ENCODE measurements around the gene MBLAC2.

Gene MBLAC2

DNA sequence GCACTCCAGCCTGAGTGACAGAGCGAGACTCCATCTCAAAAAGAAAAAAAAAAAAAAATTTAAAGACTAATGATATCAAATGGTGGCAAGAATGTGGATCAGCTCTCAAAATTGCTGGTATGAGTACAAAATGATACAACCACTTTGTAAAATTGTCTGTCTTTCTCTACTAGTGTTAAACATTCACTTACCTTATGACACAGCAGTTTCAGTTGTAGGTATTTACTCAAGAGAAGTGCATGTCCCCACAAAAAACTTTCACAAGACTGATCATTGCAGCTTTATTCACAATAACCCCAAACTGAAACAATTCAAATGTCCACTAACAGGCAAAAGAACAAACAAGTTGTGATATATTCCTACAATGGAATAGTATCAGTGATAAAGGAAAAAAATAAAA is 50.3 kb downstream of the MBLAC2 start:
- TF ChIP-seq GATA2 (IDR thresholded peaks at IDR 0.05; ENCODE audit: low read depth, low read length) = no peak

DNA sequence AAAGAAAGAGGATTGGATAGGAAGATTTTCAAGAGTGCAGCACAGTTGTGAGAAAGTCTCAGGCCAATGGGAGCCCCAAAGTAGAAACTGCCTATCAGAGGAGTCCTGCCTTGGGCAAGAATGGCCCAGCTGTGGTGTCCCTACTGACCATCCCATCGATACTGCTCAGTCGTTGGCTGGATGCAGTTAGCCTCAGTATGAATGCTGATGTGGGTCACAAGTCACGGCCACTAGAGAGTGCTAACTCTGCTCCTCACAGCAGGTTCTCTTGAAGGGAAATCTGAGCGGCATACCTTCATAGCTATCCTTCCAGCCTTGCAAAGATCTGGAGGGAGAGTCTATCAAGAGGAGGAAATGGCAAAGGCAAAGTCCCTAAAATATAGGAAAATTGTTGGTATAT is 53.4 kb downstream of the MBLAC2 start:
- TF ChIP-seq GATA3 (IDR thresholded peaks at IDR 0.05; ENCODE audit: low read depth, low read length) = no peak
- no peak for TF ChIP-seq GATA2 (IDR thresholded peaks at IDR 0.05; ENCODE audit: low read depth, low read length)

DNA sequence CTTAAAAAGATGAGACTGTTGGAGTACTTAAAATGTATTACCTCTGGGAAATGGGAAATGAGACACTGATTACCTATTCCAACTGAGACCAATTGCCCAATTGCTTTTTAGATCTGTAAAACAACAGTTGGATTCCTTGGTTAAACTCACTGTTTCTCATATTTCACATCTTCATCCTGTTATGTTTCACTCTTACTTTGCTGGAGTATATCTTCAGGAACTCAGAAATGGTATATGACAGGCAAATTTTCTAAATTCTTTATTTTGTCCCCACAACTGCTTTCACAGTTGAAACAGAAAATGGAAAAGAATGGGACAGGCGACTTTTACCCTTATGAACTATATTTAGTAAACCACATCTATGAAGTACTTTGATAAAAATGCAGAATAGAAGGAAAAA is 56.4 kb downstream of the MBLAC2 start:
- TF ChIP-seq GATA3 (IDR thresholded peaks at IDR 0.05; ENCODE audit: low read depth, low read length) = no peak
- TF ChIP-seq GATA2 (IDR thresholded peaks at IDR 0.05; ENCODE audit: low read depth, low read length) = no peak

DNA sequence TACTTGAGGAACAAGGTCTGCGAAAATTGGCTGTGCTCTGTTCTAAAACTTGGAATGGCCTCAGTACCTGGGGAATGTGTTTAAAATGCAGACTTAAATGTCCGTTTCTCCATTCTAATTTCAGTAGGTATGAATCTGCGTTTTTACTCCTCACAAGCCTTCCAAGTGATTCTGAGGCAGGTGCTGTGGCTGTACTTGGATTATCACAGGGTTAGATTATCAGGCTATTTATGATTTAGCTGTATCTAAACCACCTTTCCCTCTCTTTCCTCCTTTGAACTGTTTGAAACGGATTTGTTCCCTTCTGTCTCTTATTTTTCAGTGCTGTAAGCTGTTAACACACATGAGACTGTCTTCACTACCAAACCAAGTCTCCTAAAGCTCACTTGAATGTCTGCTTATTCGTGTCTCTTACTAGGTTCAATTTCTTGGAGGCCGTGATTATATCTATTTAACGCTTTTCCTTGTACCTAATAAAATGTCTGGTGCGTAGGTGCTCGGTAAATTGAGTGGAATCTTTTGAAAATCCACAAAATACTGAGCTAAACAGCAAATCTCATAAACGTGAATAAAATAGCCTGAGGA is 64.3 kb downstream of the MBLAC2 start:
- no peak for TF ChIP-seq GATA2 (IDR thresholded peaks at IDR 0.05; ENCODE audit: low read depth, low read length)
- TF ChIP-seq GATA3 (IDR thresholded peaks at IDR 0.05; ENCODE audit: low read depth, low read length) = no peak

DNA sequence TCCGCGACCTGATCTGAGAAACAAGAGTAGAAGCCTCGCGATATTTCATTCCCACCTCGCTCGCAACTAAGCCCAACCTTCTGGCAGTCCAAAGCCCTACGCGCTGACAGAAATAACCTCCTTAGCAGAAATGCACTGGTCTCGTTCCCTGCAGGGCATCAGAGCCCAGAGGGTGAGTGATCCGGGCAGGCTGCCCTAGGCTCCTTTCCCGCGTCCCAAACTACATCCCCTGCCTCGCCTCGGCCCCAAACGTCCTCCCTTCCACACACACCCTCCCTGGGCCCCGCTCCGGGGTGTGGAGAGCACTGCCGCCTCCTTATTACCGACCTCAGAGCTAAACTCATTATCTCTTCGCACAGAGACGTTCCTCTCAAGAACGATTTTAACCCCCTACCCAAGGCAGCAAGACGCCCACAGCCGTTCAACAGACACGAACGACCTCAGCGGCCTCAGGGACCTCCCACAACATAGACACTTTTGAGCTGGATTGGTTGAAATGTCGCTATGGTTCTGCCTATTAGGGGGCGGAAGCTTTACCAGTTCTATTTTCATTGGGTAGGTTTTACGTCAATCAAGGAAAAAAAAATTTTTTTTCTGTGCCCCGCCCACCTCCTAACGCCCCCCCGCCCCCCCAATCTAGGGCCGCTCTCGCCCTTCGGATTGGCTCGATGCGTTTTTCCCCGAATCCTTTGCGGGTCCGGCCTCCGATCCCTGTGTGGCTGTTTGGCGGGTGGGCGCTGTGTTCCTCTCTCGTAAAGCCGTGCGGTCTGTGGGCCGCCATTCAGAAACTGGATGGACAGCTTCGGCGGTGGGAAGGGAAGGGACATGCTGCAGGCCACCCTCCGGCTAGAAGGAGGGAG is 65.0 kb downstream of the MBLAC2 start, which contains the start of gene CETN3:
TSS of gene CETN3 (minus strand) at position 439 of the 860 bp plus-strand sequence. CDS start at position 344, 95 bp downstream.
- no peak for TF ChIP-seq GATA2 (IDR thresholded peaks at IDR 0.05; ENCODE audit: low read depth, low read length)
- no peak for TF ChIP-seq GATA3 (IDR thresholded peaks at IDR 0.05; ENCODE audit: low read depth, low read length)

DNA sequence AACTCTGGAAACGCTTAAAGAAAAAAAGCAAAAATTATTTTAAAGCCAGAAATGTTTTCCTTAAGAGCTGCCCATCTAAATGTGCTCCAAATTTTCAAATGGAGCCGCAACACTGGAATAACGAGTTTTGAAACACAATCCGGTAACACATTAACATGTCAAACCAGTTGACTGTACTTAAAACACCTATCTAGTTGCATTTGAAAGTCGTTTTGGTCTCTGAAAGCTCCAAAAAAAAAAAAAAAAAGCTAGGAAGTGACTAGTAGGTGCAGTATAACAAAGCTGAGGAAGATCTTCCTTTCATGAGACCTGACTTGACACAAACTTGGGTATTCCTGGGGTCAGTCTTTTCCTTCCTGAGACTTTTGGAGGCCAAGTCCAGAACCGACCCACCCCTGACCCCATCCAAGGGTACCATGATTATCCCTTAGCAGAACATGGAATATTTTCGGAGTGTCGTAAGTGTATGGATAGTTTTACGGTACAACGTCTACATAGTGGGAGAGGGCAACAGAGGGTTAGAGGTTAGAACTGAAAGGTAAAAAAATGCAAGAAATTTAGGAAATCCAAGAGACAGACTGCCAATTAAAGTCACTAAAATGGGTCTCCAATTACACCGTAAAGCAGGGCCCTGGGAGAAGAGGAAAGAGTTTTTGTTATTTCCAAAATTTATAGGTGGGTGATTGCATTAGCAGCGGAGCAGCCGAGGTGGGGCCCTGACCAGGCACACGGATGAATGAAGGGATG is 65.8 kb downstream of the MBLAC2 start:
- no peak for TF ChIP-seq GATA3 (IDR thresholded peaks at IDR 0.05; ENCODE audit: low read depth, low read length)
- no peak for TF ChIP-seq GATA2 (IDR thresholded peaks at IDR 0.05; ENCODE audit: low read depth, low read length)

Measured in SH-SY5Y (cell line).